Measurements from ENCODE around the gene HAGH.

The HAGH gene

DNA sequence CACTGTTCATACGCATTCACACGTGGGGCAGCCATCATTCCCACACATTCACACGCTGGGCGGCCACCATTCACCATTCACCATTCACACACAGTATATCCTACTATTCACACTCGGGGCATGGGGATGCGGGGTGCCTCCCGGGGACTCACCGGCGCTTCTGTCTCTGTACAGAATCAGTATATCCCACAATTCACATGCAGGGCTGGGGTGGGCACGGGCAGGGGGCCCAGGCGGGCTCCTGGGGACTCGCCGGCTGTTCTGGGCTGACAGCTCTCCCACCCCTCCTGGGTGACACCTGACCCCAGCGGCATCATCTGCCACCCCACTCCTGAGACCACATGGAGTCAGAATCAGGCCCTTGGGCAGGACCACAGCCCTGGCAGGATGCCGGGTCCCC, 64.9 kb downstream of the HAGH start:
- DNase-seq (ENCODE audit: extremely low spot score), result no peak
- ChIA-PET CTCF (no interaction called here), POLR2A (no interaction called here)
- no peak for TF ChIP-seq CTCF (IDR thresholded peaks at IDR 0.05; ENCODE audit: control extremely low read depth, extremely low read depth, low read depth, missing control alignments)

GRCh38 chr16:1760911-1761310, 65.7 kb downstream of the HAGH start:
- no peak for DNase-seq (ENCODE audit: extremely low spot score)
- CTCF ChIA-PET, result interaction anchor here (1.3 kb wide), 1 partner anchor 37 kb away, joined by 3 read pairs; no protein-coding TSS in a partner anchor
- POLR2A ChIA-PET, result no interaction called here
- TF ChIP-seq CTCF (IDR thresholded peaks at IDR 0.05; ENCODE audit: control extremely low read depth, extremely low read depth, low read depth, missing control alignments), result no peak

- no peak for TF ChIP-seq CTCF (IDR thresholded peaks at IDR 0.05; ENCODE audit: control extremely low read depth, extremely low read depth, low read depth, missing control alignments)
- no peak for DNase-seq (ENCODE audit: extremely low spot score)
- POLR2A ChIA-PET, result no interaction called here
- CTCF ChIA-PET, result no interaction called here
These were observed 67.1 kb downstream of the HAGH start for GRCh38 chr16:1759511-1759910.

DNA sequence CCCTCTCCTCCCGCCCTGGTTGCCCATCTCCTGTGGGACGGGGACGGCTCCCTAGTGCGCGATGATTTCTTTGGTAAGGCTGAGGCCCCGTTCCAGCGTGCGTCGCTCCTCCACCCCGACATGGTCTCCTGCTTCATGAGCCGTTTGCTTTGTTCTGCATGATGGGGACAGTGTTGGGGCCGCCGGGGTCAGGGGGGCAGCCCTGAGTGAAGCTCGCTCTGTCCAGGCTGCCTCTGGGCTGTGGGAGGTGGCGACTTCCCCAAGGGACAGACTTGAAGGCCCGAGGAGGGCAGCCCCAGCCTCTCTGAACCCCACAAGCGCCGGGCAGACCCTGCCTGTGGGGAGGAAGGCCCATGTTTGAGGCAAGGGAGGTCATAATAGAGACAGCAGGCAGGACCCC, 67.7 kb downstream of the HAGH start:
- POLR2A ChIA-PET, result no interaction called here

GRCh38 chr16:1757714-1758461, 68.7 kb downstream of the HAGH start:
- CTCF ChIA-PET, result no interaction called here
- TF ChIP-seq CTCF (IDR thresholded peaks at IDR 0.05; ENCODE audit: control extremely low read depth, extremely low read depth, low read depth, missing control alignments), result no peak
- POLR2A ChIA-PET, result no interaction called here

More for the DNA sequence above, 67.7 kb downstream of the HAGH start:
- CTCF ChIA-PET, result no interaction called here
- TF ChIP-seq CTCF (IDR thresholded peaks at IDR 0.05; ENCODE audit: control extremely low read depth, extremely low read depth, low read depth, missing control alignments), result no peak
- no peak for DNase-seq (ENCODE audit: extremely low spot score)

More at GRCh38 chr16:1757714-1758461, 68.7 kb downstream of the HAGH start:
- DNase-seq (ENCODE audit: extremely low spot score), result no peak
